ENCODE results near the gene ABTB2. TPM values are rescaled to one million over a fixed set of nuclear protein-coding genes. Genes with fewer than 3 reads are reported as not detected.

ABTB2 gene
- total RNA-seq, 1 donor from 2014 or later, result 32.9 TPM

- intact Hi-C loops (cut with micrococcal nuclease), result no loop called here
- no peaks in the 10 kb centered on the region for H3K4me1 Mint-ChIP-seq (ENCODE audit: low read depth)
- H3K27ac Mint-ChIP-seq, result no peak overlapping the region
- peaks cover 73% of the 10 kb centered on the region for H3K36me3 Mint-ChIP-seq (ENCODE audit: low read depth)
- no peaks in the 10 kb centered on the region for H3K27me3 Mint-ChIP-seq (ENCODE audit: low read depth)
- no peak for DNase-seq (ENCODE audit: low spot score)
- no peaks in the 10 kb centered on the region for H3K9me3 Mint-ChIP-seq
- no peak overlapping the region for H3K4me3 Mint-ChIP-seq (ENCODE audit: low read depth)
Observed at GRCh38 chr11:34146866-34147265, 210.9 kb downstream of the ABTB2 start.

DNA sequence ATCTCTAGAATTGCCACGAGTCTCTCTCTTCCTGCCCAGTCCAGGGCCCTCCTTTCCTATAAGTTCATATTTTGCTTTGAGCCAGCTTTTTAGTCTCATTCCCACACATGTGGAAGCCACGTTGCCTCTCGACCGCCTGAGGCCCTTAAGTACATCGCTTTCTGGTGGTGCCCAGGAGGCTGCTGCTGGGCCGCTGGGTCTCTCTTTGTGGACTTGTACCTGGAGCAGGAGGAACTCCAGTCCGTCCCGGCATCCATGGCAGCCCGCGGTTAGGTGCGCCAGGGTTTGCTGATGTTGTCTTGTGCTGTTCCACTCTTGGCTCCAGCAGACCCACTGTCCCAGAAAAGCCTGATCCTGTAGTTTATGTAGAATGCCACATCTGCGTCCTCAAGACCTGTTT is 211.4 kb downstream of the ABTB2 start:
- H3K4me3 Mint-ChIP-seq (ENCODE audit: low read depth), result no peak overlapping the region
- H3K27ac Mint-ChIP-seq, result no peak overlapping the region
- no peak for DNase-seq (ENCODE audit: low spot score)
- peaks cover 73% of the 10 kb centered on the region for H3K36me3 Mint-ChIP-seq (ENCODE audit: low read depth)
- no peaks in the 10 kb centered on the region for H3K9me3 Mint-ChIP-seq
- no peaks in the 10 kb centered on the region for H3K27me3 Mint-ChIP-seq (ENCODE audit: low read depth)
- intact Hi-C loops (cut with micrococcal nuclease), result no loop called here
- H3K4me1 Mint-ChIP-seq (ENCODE audit: low read depth), result no peaks in the 10 kb centered on the region

DNA sequence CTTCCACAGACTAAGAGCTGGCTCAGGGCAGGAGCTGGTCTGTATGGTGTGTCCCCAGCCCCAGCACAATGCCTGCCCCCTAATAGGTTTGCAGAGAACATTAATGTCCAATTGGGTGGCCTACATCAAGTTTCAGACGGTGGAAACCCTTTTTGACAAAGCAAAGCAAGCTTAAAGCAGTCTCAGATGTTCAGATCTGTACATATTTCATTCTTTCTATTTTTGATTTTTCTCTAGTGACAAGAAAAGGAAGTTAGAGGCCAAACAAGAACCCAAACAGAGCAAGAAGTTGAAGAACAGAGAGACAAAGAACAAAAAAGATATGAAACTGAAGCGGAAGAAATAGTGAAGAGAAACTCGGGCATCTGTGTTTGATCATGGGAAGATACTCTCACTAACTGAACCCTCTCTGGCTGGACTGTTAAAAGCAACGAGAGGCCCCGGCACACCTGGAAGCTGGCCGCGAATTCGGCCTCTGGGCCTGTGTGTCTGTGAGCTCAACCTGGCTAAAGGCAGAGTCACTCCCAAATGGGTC is 211.9 kb downstream of the ABTB2 start:
- H3K36me3 Mint-ChIP-seq (ENCODE audit: low read depth), result peaks cover 74% of the 10 kb centered on the region
- H3K9me3 Mint-ChIP-seq, result no peaks in the 10 kb centered on the region
- no peaks in the 10 kb centered on the region for H3K27me3 Mint-ChIP-seq (ENCODE audit: low read depth)
- H3K4me1 Mint-ChIP-seq (ENCODE audit: low read depth), result no peaks in the 10 kb centered on the region
- DNase-seq (ENCODE audit: low spot score), result no peak
- H3K4me3 Mint-ChIP-seq (ENCODE audit: low read depth), result no peak overlapping the region
- intact Hi-C loops (cut with micrococcal nuclease), result no loop called here
- no peak overlapping the region for H3K27ac Mint-ChIP-seq

DNA sequence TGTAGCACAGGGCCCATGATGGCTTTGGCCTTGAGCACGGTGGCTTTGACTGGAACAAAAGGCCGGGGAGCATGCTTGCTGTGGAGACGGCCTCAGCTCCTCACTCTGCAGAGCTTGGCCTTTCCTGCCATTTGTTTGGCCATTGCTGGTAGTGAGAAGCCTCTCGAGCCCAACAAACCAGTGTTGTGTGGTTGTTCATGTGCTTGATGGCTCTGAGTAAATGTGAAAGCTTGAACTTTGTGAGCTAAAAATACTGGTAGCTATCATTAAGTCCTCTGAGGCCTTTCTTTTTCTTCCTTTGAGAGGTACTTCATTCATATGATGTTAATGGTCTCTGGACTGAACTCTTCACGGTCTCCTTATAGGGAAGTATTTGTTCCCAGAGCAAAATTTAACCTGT is 212.7 kb downstream of the ABTB2 start:
- no peak overlapping the region for H3K27ac Mint-ChIP-seq
- no peak overlapping the region for H3K4me3 Mint-ChIP-seq (ENCODE audit: low read depth)
- peaks cover 75% of the 10 kb centered on the region for H3K36me3 Mint-ChIP-seq (ENCODE audit: low read depth)
- no peak for DNase-seq (ENCODE audit: low spot score)
- intact Hi-C loops (cut with micrococcal nuclease), result no loop called here
- no peaks in the 10 kb centered on the region for H3K4me1 Mint-ChIP-seq (ENCODE audit: low read depth)
- no peaks in the 10 kb centered on the region for H3K9me3 Mint-ChIP-seq
- no peaks in the 10 kb centered on the region for H3K27me3 Mint-ChIP-seq (ENCODE audit: low read depth)

- Mint-ChIP-seq H3K36me3 (ENCODE audit: low read depth) (peaks cover 78% of the 10 kb centered on the region), H3K4me1 (ENCODE audit: low read depth) (no peaks in the 10 kb centered on the region), H3K27me3 (ENCODE audit: low read depth) (no peaks in the 10 kb centered on the region), H3K9me3 (no peaks in the 10 kb centered on the region), H3K27ac (peak overlapping the region; percentile 15), H3K4me3 (ENCODE audit: low read depth) (no peak overlapping the region)
- no peak for DNase-seq (ENCODE audit: low spot score)
- intact Hi-C loops (cut with micrococcal nuclease), result no loop called here
Observed at GRCh38 chr11:34143048-34143447, 214.8 kb downstream of the ABTB2 start.

- Mint-ChIP-seq H3K4me3 (ENCODE audit: low read depth) (no peak overlapping the region), H3K27ac (no peak overlapping the region), H3K4me1 (ENCODE audit: low read depth) (peaks cover 4% of the 10 kb centered on the region), H3K9me3 (no peaks in the 10 kb centered on the region), H3K36me3 (ENCODE audit: low read depth) (peaks cover 74% of the 10 kb centered on the region), H3K27me3 (ENCODE audit: low read depth) (no peaks in the 10 kb centered on the region)
- no peak for DNase-seq (ENCODE audit: low spot score)
- intact Hi-C loops (cut with micrococcal nuclease), result no loop called here
Observed at GRCh38 chr11:34140149-34140548, 217.7 kb downstream of the ABTB2 start.

- peaks cover 79% of the 10 kb centered on the region for H3K36me3 Mint-ChIP-seq (ENCODE audit: low read depth)
- H3K27me3 Mint-ChIP-seq (ENCODE audit: low read depth), result no peaks in the 10 kb centered on the region
Observed at GRCh38 chr11:34139346-34139745, 218.5 kb downstream of the ABTB2 start.

DNA sequence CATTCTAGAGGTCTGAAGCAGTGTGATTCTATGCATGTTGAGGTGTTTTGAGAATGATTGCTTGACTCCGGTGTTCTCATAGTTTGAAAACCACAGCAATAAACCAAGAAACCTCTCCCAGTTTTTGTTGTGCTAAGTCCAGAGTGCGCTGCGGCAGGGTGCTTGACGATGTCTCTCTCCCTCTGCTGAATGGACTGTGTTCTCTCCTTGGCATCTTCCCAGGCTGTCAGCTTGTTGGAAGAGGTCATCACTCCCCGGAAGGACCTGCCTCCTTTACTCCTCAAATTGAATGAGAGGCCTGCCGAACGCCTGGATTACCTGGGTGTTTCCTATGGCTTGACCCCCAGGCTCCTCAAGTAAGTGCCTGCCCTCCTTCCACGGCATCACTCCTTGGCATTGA is 221.4 kb downstream of the ABTB2 start:
- H3K9me3 Mint-ChIP-seq, result no peaks in the 10 kb centered on the region
- H3K36me3 Mint-ChIP-seq (ENCODE audit: low read depth), result peaks cover 83% of the 10 kb centered on the region
- no peaks in the 10 kb centered on the region for H3K27me3 Mint-ChIP-seq (ENCODE audit: low read depth)
- H3K27ac Mint-ChIP-seq, result no peak overlapping the region
- DNase-seq (ENCODE audit: low spot score), result no peak
- intact Hi-C loops (cut with micrococcal nuclease), result no loop called here
- H3K4me1 Mint-ChIP-seq (ENCODE audit: low read depth), result peaks cover 7% of the 10 kb centered on the region
- no peak overlapping the region for H3K4me3 Mint-ChIP-seq (ENCODE audit: low read depth)

More at GRCh38 chr11:34139346-34139745, 218.5 kb downstream of the ABTB2 start:
- no peak overlapping the region for H3K4me3 Mint-ChIP-seq (ENCODE audit: low read depth)
- no peak for DNase-seq (ENCODE audit: low spot score)
- intact Hi-C loops (cut with micrococcal nuclease), result no loop called here
- H3K4me1 Mint-ChIP-seq (ENCODE audit: low read depth), result peaks cover 7% of the 10 kb centered on the region
- no peak overlapping the region for H3K27ac Mint-ChIP-seq
- H3K9me3 Mint-ChIP-seq, result no peaks in the 10 kb centered on the region

DNA sequence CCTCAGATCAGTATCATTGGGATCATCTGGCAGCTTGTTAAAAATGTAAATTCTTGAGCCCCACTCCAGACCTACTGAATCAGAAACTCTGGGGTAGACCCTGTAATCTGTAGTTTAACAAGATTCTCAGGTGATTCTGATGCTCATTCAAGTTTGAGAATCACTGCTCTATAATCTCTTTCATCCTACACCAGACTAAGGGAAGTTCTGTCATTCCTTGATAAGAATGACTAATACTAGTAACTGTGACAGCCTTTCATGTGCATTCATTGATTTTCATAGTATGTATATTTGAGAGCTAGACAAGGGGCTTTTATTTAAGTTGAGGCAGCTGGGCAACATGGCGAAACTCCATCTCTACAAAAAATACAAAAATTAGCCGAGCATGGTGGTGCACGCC is 222.4 kb downstream of the ABTB2 start:
- no peak overlapping the region for H3K27ac Mint-ChIP-seq
- peaks cover 85% of the 10 kb centered on the region for H3K36me3 Mint-ChIP-seq (ENCODE audit: low read depth)
- no peaks in the 10 kb centered on the region for H3K27me3 Mint-ChIP-seq (ENCODE audit: low read depth)
- H3K4me3 Mint-ChIP-seq (ENCODE audit: low read depth), result no peak overlapping the region
- no peaks in the 10 kb centered on the region for H3K9me3 Mint-ChIP-seq
- peaks cover 7% of the 10 kb centered on the region for H3K4me1 Mint-ChIP-seq (ENCODE audit: low read depth)
- DNase-seq (ENCODE audit: low spot score), result no peak
- intact Hi-C loops (cut with micrococcal nuclease), result no loop called here

- intact Hi-C loops (cut with micrococcal nuclease), result no loop called here
- H3K4me1 Mint-ChIP-seq (ENCODE audit: low read depth), result peaks cover 7% of the 10 kb centered on the region
- no peak overlapping the region for H3K4me3 Mint-ChIP-seq (ENCODE audit: low read depth)
- no peak overlapping the region for H3K27ac Mint-ChIP-seq
- no peaks in the 10 kb centered on the region for H3K9me3 Mint-ChIP-seq
- H3K27me3 Mint-ChIP-seq (ENCODE audit: low read depth), result no peaks in the 10 kb centered on the region
- peaks cover 91% of the 10 kb centered on the region for H3K36me3 Mint-ChIP-seq (ENCODE audit: low read depth)
- no peak for DNase-seq (ENCODE audit: low spot score)
Observed at GRCh38 chr11:34134765-34135164, 223.0 kb downstream of the ABTB2 start.

GRCh38 chr11:34132261-34132965 is 225.4 kb downstream of the ABTB2 start:
- H3K4me3 Mint-ChIP-seq (ENCODE audit: low read depth), result no peak overlapping the region
- H3K4me1 Mint-ChIP-seq (ENCODE audit: low read depth), result peaks cover 7% of the 10 kb centered on the region
- H3K27ac Mint-ChIP-seq, result no peak overlapping the region
- H3K36me3 Mint-ChIP-seq (ENCODE audit: low read depth), result peaks cover 86% of the 10 kb centered on the region
- intact Hi-C loops (cut with micrococcal nuclease), result no loop called here
- no peaks in the 10 kb centered on the region for H3K9me3 Mint-ChIP-seq
- H3K27me3 Mint-ChIP-seq (ENCODE audit: low read depth), result no peaks in the 10 kb centered on the region
- DNase-seq (ENCODE audit: low spot score), result no peak

DNA sequence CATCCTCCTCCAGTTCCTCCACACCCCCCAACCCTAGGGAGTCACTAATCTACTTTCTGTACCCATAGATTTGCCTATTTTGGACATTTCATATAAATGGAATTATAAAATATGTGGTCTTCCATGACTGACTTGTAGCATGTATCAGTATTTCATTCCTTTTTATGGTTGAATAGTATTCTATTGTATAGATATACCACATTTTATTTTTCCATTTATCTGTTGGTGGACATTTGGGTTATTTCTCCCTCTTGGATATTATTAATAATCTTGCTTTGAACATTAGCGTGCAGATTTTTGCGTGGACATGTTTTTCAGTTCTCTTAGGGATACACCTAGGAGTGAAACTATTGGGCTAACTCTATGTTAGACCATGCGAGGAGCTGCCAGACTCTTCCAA is 229.0 kb downstream of the ABTB2 start:
- Mint-ChIP-seq H3K27ac (no peak overlapping the region), H3K9me3 (no peaks in the 10 kb centered on the region), H3K36me3 (ENCODE audit: low read depth) (peaks cover 87% of the 10 kb centered on the region), H3K4me1 (ENCODE audit: low read depth) (no peaks in the 10 kb centered on the region), H3K4me3 (ENCODE audit: low read depth) (no peak overlapping the region), H3K27me3 (ENCODE audit: low read depth) (no peaks in the 10 kb centered on the region)
- intact Hi-C loops (cut with micrococcal nuclease), result no loop called here
- DNase-seq (ENCODE audit: low spot score), result no peak

DNA sequence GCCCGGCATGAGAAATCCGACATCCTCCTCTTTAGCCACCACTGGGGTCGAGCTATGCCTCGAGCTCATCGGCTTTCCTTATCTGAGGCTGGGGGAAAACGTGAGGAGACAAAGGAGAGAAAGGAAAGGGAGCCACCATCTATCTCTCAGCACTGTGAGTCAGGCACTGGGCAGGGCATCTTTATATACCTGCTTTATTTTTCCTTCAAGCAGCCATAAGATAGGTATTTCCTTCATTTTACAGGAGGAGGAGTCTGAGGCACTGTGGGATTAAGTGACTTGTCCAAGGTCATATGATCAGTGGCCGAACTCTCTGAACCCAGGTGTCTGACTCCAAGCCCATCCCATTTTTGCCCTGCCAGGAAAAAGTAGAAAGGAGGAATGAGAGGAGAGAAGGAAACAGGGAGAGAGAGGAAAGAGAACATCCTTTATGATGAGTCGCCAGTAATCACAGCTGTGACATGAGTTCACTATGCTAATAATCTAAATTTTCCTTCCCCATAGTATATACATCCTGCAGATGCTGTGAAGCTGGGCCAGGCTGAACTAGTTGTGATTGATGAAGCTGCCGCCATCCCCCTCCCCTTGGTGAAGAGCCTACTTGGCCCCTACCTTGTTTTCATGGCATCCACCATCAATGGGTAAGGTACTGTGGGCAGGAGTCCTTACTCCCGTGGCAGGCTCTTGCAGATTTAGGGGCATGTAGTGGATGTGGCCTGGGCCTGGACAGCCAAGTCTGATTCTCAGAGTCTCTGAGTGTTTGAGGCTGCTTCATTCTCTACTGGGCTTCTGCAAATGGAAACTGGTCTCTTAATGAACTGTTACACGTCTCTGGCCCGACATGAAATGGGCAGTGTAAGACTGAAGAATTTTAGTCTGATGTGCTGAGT is 230.6 kb downstream of the ABTB2 start:
- H3K36me3 Mint-ChIP-seq (ENCODE audit: low read depth), result peaks cover 84% of the 10 kb centered on the region
- peaks cover 1% of the 10 kb centered on the region for H3K4me1 Mint-ChIP-seq (ENCODE audit: low read depth)
- no peaks in the 10 kb centered on the region for H3K9me3 Mint-ChIP-seq
- H3K27me3 Mint-ChIP-seq (ENCODE audit: low read depth), result no peaks in the 10 kb centered on the region
- intact Hi-C loops (cut with micrococcal nuclease), result no loop called here
- H3K27ac Mint-ChIP-seq, result no peak overlapping the region
- H3K4me3 Mint-ChIP-seq (ENCODE audit: low read depth), result no peak overlapping the region
- no peak for DNase-seq (ENCODE audit: low spot score)

All from activated T-helper 2 cell treated with anti-CD3 and anti-CD28 coated beads, Interferon-gamma antibody, Interleukin-2, Interleukin-4, amounts not matched to agents 10 μg/mL and 5 μg/mL and 100 μg/mL, durations not matched to agents 14 hours and 24 hours and 36 hours (primary cell).